Astrocyte (in vitro differentiated cells and primary cell): ENCODE results near the gene DCHS1.

Source experiments
- EZH2 ChIP-seq: IDR thresholded peaks from 2 replicates; pipeline ENCODE4 v1.6.1; 2012; ENCODE audit warnings: mild to moderate bottlenecking, low read length, inconsistent platforms; ENCODE audit not compliant: insufficient read depth
- TF ChIP-seq, protein P1 (sequence below): IDR thresholded peaks from 2 replicates; pipeline ENCODE4 v1.5.1; 2011; ENCODE audit warnings: low read depth, mild to moderate bottlenecking, inconsistent platforms, low read length, moderate library complexity; ENCODE audit not compliant: insufficient read depth

DNA sequence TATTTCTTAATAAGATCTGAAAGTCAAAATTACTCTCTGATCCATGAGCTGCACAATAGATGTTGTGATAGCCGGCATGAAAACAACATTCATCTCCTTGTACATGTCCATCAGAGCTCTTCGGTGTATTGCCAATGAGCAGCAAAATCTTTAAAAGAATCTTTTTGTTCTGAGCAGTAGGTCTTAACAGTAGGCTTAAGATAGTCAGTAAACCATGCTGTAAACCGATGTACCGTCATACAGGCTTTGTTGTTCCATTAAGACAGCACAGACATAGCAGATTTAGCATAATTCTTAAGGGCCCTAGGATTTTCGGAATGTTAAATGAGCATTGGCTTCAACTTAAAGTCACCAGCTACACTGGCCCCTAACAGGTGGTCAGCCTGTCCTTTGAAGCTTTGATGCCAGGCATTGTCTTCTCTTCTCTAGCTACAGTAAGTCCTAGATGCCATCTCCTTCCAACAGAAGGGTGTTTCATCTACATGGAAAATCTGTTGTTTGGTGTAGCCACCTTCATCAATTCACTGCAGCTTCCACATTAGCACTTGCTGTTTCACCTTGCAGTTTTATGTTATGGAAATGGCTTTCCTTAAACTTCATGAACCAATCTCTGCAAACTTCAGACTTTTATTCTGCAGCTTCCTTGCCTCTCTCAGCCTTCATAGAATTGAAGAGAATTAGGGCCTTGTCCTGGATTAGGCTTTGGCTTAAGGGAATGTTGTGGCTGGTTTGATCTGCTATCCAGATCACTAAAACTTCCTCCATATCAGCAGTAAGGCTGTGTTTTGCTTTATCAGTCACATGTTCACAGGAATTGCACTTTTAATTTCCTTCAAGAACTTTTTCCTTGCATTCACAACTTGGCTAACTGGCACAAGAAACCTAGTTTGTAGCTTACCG, 80.5 kb downstream of the DCHS1 start:
- TF ChIP-seq, protein P1, sequence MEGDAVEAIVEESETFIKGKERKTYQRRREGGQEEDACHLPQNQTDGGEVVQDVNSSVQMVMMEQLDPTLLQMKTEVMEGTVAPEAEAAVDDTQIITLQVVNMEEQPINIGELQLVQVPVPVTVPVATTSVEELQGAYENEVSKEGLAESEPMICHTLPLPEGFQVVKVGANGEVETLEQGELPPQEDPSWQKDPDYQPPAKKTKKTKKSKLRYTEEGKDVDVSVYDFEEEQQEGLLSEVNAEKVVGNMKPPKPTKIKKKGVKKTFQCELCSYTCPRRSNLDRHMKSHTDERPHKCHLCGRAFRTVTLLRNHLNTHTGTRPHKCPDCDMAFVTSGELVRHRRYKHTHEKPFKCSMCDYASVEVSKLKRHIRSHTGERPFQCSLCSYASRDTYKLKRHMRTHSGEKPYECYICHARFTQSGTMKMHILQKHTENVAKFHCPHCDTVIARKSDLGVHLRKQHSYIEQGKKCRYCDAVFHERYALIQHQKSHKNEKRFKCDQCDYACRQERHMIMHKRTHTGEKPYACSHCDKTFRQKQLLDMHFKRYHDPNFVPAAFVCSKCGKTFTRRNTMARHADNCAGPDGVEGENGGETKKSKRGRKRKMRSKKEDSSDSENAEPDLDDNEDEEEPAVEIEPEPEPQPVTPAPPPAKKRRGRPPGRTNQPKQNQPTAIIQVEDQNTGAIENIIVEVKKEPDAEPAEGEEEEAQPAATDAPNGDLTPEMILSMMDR: no peak
- no peak for TF ChIP-seq EZH2
